B cell (primary cell): ENCODE measurements around the gene HOXA5. TPM values are rescaled to one million over a fixed set of nuclear protein-coding genes. Genes with fewer than 3 reads are reported as not detected.

Source experiments
- ATAC-seq: fragments of 200-7000 bp; cut with Tn5 transposase; one replicate; pipeline ENCODE4 v1.10.0; 2021; ENCODE audit warnings: low read depth, mild to moderate bottlenecking, moderate number of reproducible peaks, moderate library complexity
- CTCF ChIA-PET: fragments of 350-600 bp; sonication (Branson Sonifier 250); formaldehyde crosslinking; loops from one replicate; lab custom pipeline; 2021; ENCODE audit warnings: antibody characterized with exemption, inconsistent platforms; lab: Charles Lee
- POLR2A ChIA-PET: fragments of 350-600 bp; sonication (Branson Sonifier 250); formaldehyde crosslinking; loops from one replicate; lab custom pipeline; 2021; ENCODE audit warnings: antibody characterized with exemption; lab: Charles Lee
- DNase-seq: peaks from one replicate; pipeline ENCODE4 v3.0.0; 2013
- H2AFZ ChIP-seq: 2 replicates; pipeline ENCODE4 v1.6.1; 2012; ENCODE audit warnings: mild to moderate bottlenecking, low read depth, low read length; ENCODE audit not compliant: insufficient read depth, poor library complexity, severe bottlenecking
- H3K27ac ChIP-seq, 2 donors: 1 replicate in 1 of 2; 2 replicates in 1 of 2; pipeline ENCODE4 v1.5.1; 2012 to 2013; ENCODE audit warnings: low read length in 2 of 2, mild to moderate bottlenecking in 2 of 2, moderate library complexity in 1 of 2
- H3K27me3 ChIP-seq, 4 experiments: fragments of 200-600 bp in 1 of 4; sonication (generic) in 1 of 4; replicated peaks in 1 of 4; 1 replicate in 2 of 4; 2 replicates in 2 of 4; pipeline versions ENCODE4 v1.6.1 to v1.7.0; 2013 to 2016; ENCODE audit warnings: low read length in 3 of 4, mild to moderate bottlenecking in 2 of 4, mixed read lengths in 1 of 4, moderate library complexity in 1 of 4; ENCODE audit not compliant: insufficient read depth in 4 of 4, control insufficient read depth in 3 of 4; ENCODE audit errors: control extremely low read depth in 1 of 4
- H3K36me3 ChIP-seq, 2 experiments: replicated peaks in 1 of 2; 1 replicate in 1 of 2; 2 replicates in 1 of 2; pipeline versions ENCODE4 v1.6.1 to v1.7.1; 2013; ENCODE audit warnings: low read length in 1 of 2; ENCODE audit not compliant: insufficient read depth in 2 of 2, control insufficient read depth in 1 of 2; ENCODE audit errors: control extremely low read depth in 1 of 2, extremely low read depth in 1 of 2
- H3K4me1 ChIP-seq, 2 donors: fragments of 200-600 bp in 1 of 2; sonication (generic) in 1 of 2; 1 replicate in 1 of 2; 2 replicates in 1 of 2; pipeline versions ENCODE4 v1.5.1 to v1.6.1; 2013 to 2017; ENCODE audit warnings: low read length in 2 of 2; ENCODE audit not compliant: control insufficient read depth in 2 of 2, insufficient read depth in 2 of 2
- H3K4me2 ChIP-seq: replicated peaks from 2 replicates; pipeline ENCODE3; 2012; ENCODE audit warnings: mild to moderate bottlenecking, low read depth, low read length; ENCODE audit not compliant: poor library complexity, severe bottlenecking
- H3K4me3 ChIP-seq, 5 experiments: fragments of 200-600 bp in 1 of 5; sonication (generic) in 1 of 5; 1 replicate in 3 of 5; 2 replicates in 2 of 5; pipeline versions ENCODE4 v1.5.1 to v1.7.0; 2011 to 2016; ENCODE audit warnings: low read length in 4 of 5, mild to moderate bottlenecking in 4 of 5, low read depth in 2 of 5, control low read depth in 1 of 5, moderate library complexity in 1 of 5; ENCODE audit not compliant: insufficient read depth in 1 of 5; ENCODE audit errors: control extremely low read depth in 1 of 5, extremely low read depth in 1 of 5
- H3K79me2 ChIP-seq: fragments of 200-600 bp; sonication (generic); one replicate; pipeline ENCODE4 v1.6.0; 2016; ENCODE audit warnings: low read length; ENCODE audit not compliant: control insufficient read depth, insufficient read depth
- H3K9ac ChIP-seq: fragments of 200-600 bp; sonication (generic); 2 replicates; pipeline ENCODE4 v1.6.1; 2017; ENCODE audit warnings: mild to moderate bottlenecking, low read length, moderate library complexity
- H3K9me3 ChIP-seq, 3 donors: one replicate each; pipeline versions ENCODE4 v1.6.1 to v1.7.1; 2013; ENCODE audit warnings: low read length in 2 of 3; ENCODE audit not compliant: control insufficient read depth in 2 of 3, insufficient read depth in 1 of 3; ENCODE audit errors: control extremely low read depth in 1 of 3
- H4K20me1 ChIP-seq: 2 replicates; pipeline ENCODE4 v1.6.0; 2012; ENCODE audit warnings: mild to moderate bottlenecking, low read length; ENCODE audit not compliant: insufficient read depth, control insufficient read depth, poor library complexity, severe bottlenecking
- H3K27ac Mint-ChIP-seq: one replicate; pipeline ENCODE4 v1.8.0; 2021; ENCODE audit warnings: mixed read lengths
- H3K27me3 Mint-ChIP-seq: one replicate; pipeline ENCODE4 v1.8.0; 2021; ENCODE audit warnings: mixed read lengths
- H3K4me1 Mint-ChIP-seq: one replicate; pipeline ENCODE4 v1.8.0; 2021; ENCODE audit warnings: mixed read lengths
- H3K4me3 Mint-ChIP-seq: one replicate; pipeline ENCODE4 v1.8.0; 2021; ENCODE audit warnings: mixed read lengths
- H3K9me3 Mint-ChIP-seq: one replicate; pipeline ENCODE4 v1.8.0; 2022; ENCODE audit warnings: mixed read lengths; ENCODE audit not compliant: insufficient read depth
- EZH2 ChIP-seq: IDR thresholded peaks from 2 replicates; pipeline ENCODE4 v1.6.1; 2012; ENCODE audit warnings: borderline replicate concordance, low read depth, mild to moderate bottlenecking, moderate library complexity, low read length; ENCODE audit not compliant: insufficient read depth, poor library complexity, severe bottlenecking
- WGBS: methylation state at CpG from one replicate; pipeline ENCODE4 v1.1.5; 2013; ENCODE audit warnings: missing lambda C conversion rate; ENCODE audit not compliant: insufficient coverage; 5-methylcytosine and 5-hydroxymethylcytosine counted together
- intact Hi-C: fragments of 100-400 bp; cut with micrococcal nuclease; formaldehyde crosslinking; loops from one replicate; pipeline ENCODE4 v1.10.0; 2022
- polyA plus RNA-seq: library from polyadenylated mRNA; depleted of rRNA; stranded (reverse); fragments of >200 nt; gene quantifications from 2 replicates; pipeline ENCODE4 v1.2.3, GENCODE V29; 2012
- total RNA-seq, 2 donors: library from RNA; stranded (reverse); fragments of 120-200 nt in 1 of 2; gene quantifications; 1 replicate in 1 of 2; 2 replicates in 1 of 2; pipeline versions ENCODE4 v1.2.3 to v1.2.4, GENCODE V29; 2013 to 2022
- TF ChIP-seq, protein P1 (sequence below): fragments of 200-600 bp; IDR thresholded peaks from one replicate; pipeline ENCODE4 v1.8.0; 2022; ENCODE audit warnings: antibody characterized with exemption, mild to moderate bottlenecking

The HOXA5 gene
- total and polyA plus RNA-seq, 2 donors (not counting 1 experiment from before 2014, with no cell fraction given) = not detected

DNA sequence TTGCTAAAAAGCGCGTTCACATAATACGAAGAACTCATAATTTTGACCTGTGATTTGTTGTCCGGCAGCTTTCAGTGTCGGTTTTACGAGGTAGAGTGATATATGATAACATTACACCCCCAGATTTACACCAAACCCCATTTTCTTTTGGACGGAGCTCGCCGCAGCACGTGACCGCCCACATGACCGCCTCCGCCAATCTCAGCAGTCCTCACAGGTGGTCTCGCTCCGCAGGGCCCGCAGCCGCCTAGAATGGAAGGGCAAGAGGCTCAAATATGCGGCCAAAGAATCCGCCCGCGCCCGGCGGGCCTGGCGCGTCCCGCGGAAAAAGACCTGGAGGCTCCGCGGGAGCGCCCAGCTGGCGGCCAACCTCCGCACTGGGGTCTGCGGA is 13.0 kb upstream of the HOXA5 start, which contains the start of gene HOXA7:
HOXA7 (minus strand) TSS at position 168 of the 391 bp plus-strand sequence; CDS start at position 38, 130 bp downstream.
- Histone ChIP-seq H3K79me2 (no peaks in the 10 kb centered on the region), H3K4me2 (peak within 1 kb of the TSS; percentile 42), H3K27ac (no peak within 1 kb of the TSS), H2AFZ (no peak within 1 kb of the TSS), H3K4me3 (peak within 1 kb of the TSS in 2 of 5 experiments; percentile 8 to 15), H3K36me3 (no peaks in the 10 kb centered on the region), H3K9ac (peak within 1 kb of the TSS; percentile 8), H3K4me1 (peaks cover 65 to 75% of the 10 kb centered on the region in 2 donors), H3K27me3 (peaks cover 1 to 94% (median 80%) of the 10 kb centered on the region in 4 experiments), H4K20me1 (peaks cover 10% of the 10 kb centered on the region), H3K9me3 (peaks cover 0 to 82% (median 18%) of the 10 kb centered on the region in 3 donors)
- CTCF ChIA-PET = interaction anchor here (0.8 to 2.0 kb wide), 3 partner anchors 39 to 1302 kb away, joined by 4 to 7 read pairs (median 5); no protein-coding TSS in a partner anchor
- 2% methylated on average over 27 of the region's 33 CpGs for WGBS
- Mint-ChIP-seq H3K4me3 (peak within 1 kb of the TSS; percentile 23), H3K27me3 (peaks cover 77% of the 10 kb centered on the region), H3K4me1 (peaks cover 44% of the 10 kb centered on the region), H3K9me3 (no peaks in the 10 kb centered on the region), H3K27ac (peak within 1 kb of the TSS; percentile 87)
- ATAC-seq = no peak
- POLR2A ChIA-PET = interaction anchor here (1.5 kb wide), 1 partner anchor 1301 kb away, joined by 3 read pairs; no protein-coding TSS in a partner anchor
- peak; percentile 54 for DNase-seq
- intact Hi-C loops = loop anchor here (2.0 kb wide), 2 partner anchors 84 to 1300 kb away; no protein-coding TSS in a partner anchor
- TF ChIP-seq, protein P1, sequence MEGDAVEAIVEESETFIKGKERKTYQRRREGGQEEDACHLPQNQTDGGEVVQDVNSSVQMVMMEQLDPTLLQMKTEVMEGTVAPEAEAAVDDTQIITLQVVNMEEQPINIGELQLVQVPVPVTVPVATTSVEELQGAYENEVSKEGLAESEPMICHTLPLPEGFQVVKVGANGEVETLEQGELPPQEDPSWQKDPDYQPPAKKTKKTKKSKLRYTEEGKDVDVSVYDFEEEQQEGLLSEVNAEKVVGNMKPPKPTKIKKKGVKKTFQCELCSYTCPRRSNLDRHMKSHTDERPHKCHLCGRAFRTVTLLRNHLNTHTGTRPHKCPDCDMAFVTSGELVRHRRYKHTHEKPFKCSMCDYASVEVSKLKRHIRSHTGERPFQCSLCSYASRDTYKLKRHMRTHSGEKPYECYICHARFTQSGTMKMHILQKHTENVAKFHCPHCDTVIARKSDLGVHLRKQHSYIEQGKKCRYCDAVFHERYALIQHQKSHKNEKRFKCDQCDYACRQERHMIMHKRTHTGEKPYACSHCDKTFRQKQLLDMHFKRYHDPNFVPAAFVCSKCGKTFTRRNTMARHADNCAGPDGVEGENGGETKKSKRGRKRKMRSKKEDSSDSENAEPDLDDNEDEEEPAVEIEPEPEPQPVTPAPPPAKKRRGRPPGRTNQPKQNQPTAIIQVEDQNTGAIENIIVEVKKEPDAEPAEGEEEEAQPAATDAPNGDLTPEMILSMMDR = no peak
- TF ChIP-seq EZH2 = no peak
